Liver (tissue), 9 donors: Measurements from ENCODE around the gene RICTOR. TPM values are rescaled to one million over a fixed set of nuclear protein-coding genes. Genes with fewer than 3 reads are reported as not detected.

Source experiments
- DNase-seq: peaks from one replicate; pipeline ENCODE4 v3.0.0-alpha.2; 2017; ENCODE audit warnings: low spot score
- H3K27ac ChIP-seq, 2 donors: one replicate each; pipeline ENCODE4 v1.7.0; 2013; ENCODE audit warnings: inconsistent platforms in 2 of 2, low read length in 2 of 2, control low read depth in 1 of 2, low read depth in 1 of 2, mild to moderate bottlenecking in 1 of 2
- H3K27me3 ChIP-seq, 4 donors: one replicate each; pipeline versions ENCODE4 v1.6.1 to v1.7.0; 2013; ENCODE audit warnings: low read length in 3 of 4, inconsistent platforms in 1 of 4, mild to moderate bottlenecking in 1 of 4, moderate library complexity in 1 of 4; ENCODE audit not compliant: control insufficient read depth in 4 of 4, insufficient read depth in 4 of 4
- H3K36me3 ChIP-seq, 4 donors: one replicate each; pipeline versions ENCODE4 v1.6.1 to v1.7.0; 2013; ENCODE audit warnings: low read length in 3 of 4, mild to moderate bottlenecking in 3 of 4, low read depth in 1 of 4, moderate library complexity in 1 of 4; ENCODE audit not compliant: control insufficient read depth in 4 of 4, insufficient read depth in 3 of 4
- H3K4me1 ChIP-seq, 4 donors: one replicate each; pipeline versions ENCODE4 v1.6.1 to v1.7.0; 2013; ENCODE audit warnings: low read length in 3 of 4, mild to moderate bottlenecking in 3 of 4, moderate library complexity in 1 of 4; ENCODE audit not compliant: control insufficient read depth in 4 of 4, insufficient read depth in 4 of 4
- H3K4me3 ChIP-seq, 3 donors: one replicate each; pipeline versions ENCODE4 v1.6.1 to v1.7.0; 2013; ENCODE audit warnings: low read length in 3 of 3, control low read depth in 1 of 3, low read depth in 1 of 3, mild to moderate bottlenecking in 1 of 3
- H3K9ac ChIP-seq, 2 donors: one replicate each; pipeline ENCODE4 v1.7.0; 2013; ENCODE audit warnings: low read length in 2 of 2, mild to moderate bottlenecking in 2 of 2, moderate library complexity in 2 of 2, control low read depth in 1 of 2, low read depth in 1 of 2
- H3K9me3 ChIP-seq, 4 donors: one replicate each; pipeline versions ENCODE4 v1.6.1 to v1.7.0; 2013; ENCODE audit warnings: low read length in 3 of 4; ENCODE audit not compliant: control insufficient read depth in 4 of 4
- ATF3 ChIP-seq: IDR thresholded peaks from 2 replicates; pipeline ENCODE4 v1.6.1; 2016; ENCODE audit warnings: antibody characterized with exemption
- EGR1 ChIP-seq, 2 donors: IDR thresholded peaks; 2 replicates each; pipeline ENCODE4 v1.6.1; 2016 to 2018; ENCODE audit warnings: antibody characterized with exemption in 2 of 2, low read depth in 2 of 2
- FOXA1 ChIP-seq: IDR thresholded peaks from 2 replicates; pipeline ENCODE4 v1.6.1; 2016; ENCODE audit warnings: antibody characterized with exemption
- FOXA2 ChIP-seq: IDR thresholded peaks from 2 replicates; pipeline ENCODE4 v1.6.1; 2016; ENCODE audit warnings: antibody characterized with exemption
- GABPA ChIP-seq, 2 donors: IDR thresholded peaks in 1 of 2; conservative IDR thresholded peaks in 1 of 2; 2 replicates each; pipeline ENCODE4 v1.6.1; 2016; ENCODE audit warnings: antibody characterized with exemption in 2 of 2, mild to moderate bottlenecking in 1 of 2, moderate library complexity in 1 of 2
- HNF4A ChIP-seq, 2 donors: conservative IDR thresholded peaks; 2 replicates each; pipeline ENCODE4 v1.6.1; 2016; ENCODE audit warnings: antibody characterized with exemption in 2 of 2, mild to moderate bottlenecking in 2 of 2
- HNF4G ChIP-seq: IDR thresholded peaks from 2 replicates; pipeline ENCODE4 v1.6.1; 2016; ENCODE audit warnings: antibody characterized with exemption
- JUND ChIP-seq, 2 donors: IDR thresholded peaks; 2 replicates each; pipeline ENCODE4 v1.6.1; 2016; ENCODE audit warnings: antibody characterized with exemption in 2 of 2
- NR2F2 ChIP-seq: IDR thresholded peaks from 2 replicates; pipeline ENCODE4 v1.6.1; 2016; ENCODE audit warnings: antibody characterized with exemption
- RAD21 ChIP-seq, 2 donors: IDR thresholded peaks; 2 replicates each; pipeline ENCODE4 v1.6.1; 2016; ENCODE audit warnings: antibody characterized with exemption in 2 of 2, mild to moderate bottlenecking in 2 of 2
- REST ChIP-seq: IDR thresholded peaks from 2 replicates; pipeline ENCODE4 v1.6.1; 2016; ENCODE audit warnings: antibody characterized with exemption, mild to moderate bottlenecking
- SP1 ChIP-seq: IDR thresholded peaks from 2 replicates; pipeline ENCODE4 v1.6.1; 2018; ENCODE audit warnings: antibody characterized with exemption, mild to moderate bottlenecking
- WGBS: extraction: QIAGEN DNeasy Blood & Tissue Kit; methylation state at CpG from one replicate; pipeline ENCODE4 v1.1.7; 2013; 5-methylcytosine and 5-hydroxymethylcytosine counted together
- polyA plus RNA-seq, 2 donors: library from polyadenylated mRNA; stranded (reverse) in 1 of 2; unstranded in 1 of 2; fragments of 200-250 nt in 1 of 2; fragments of >200 nt in 1 of 2; fragmentation: Nextera tagmentation in 1 of 2; extraction: Ambion mirVana in 1 of 2; gene quantifications; one replicate each; pipeline versions ENCODE4 v1.2.1 to v1.2.3, GENCODE V29; 2013 to 2015
- total RNA-seq, 2 donors: library from RNA; depleted of rRNA; stranded (reverse); fragments of >200 nt; gene quantifications; one replicate each; pipeline ENCODE4 v1.2.3, GENCODE V29; 2014
- TF ChIP-seq, protein P1 (sequence below): fragments of 150-350 bp; IDR thresholded peaks from 2 replicates; pipeline ENCODE4 v1.5.1; 2017; ENCODE audit warnings: improper control_type of control experiment, low read depth, low read length; ENCODE audit not compliant: missing input control
- donor health status: healthy.
- donor health status: healthy.
- donor health status: healthy.
- donor health status: healthy.
- donor health status: healthy.

The RICTOR gene
- total and polyA plus RNA-seq, 4 donors, result 2.1 to 24.0 (median 15.0) TPM

GRCh38 chr5:38936269-38936668 is 137.9 kb downstream of the RICTOR start:
- H3K9me3 ChIP-seq, result no peaks in the 10 kb centered on the region
- no peak overlapping the region for H3K27ac ChIP-seq
- H3K27me3 ChIP-seq, result no peaks in the 10 kb centered on the region
- WGBS, result 97% methylated on average over 6 of the region's 6 CpGs
- H3K4me1 ChIP-seq, result no peaks in the 10 kb centered on the region
- DNase-seq, result no peak
- no peak for TF ChIP-seq RAD21 (IDR thresholded peaks at IDR 0.05)
- TF ChIP-seq HNF4G, result no peak
- no peak for TF ChIP-seq SP1
- no peak for TF ChIP-seq HNF4A (conservative IDR thresholded peaks at IDR 0.05)
- no peak for TF ChIP-seq FOXA1
- TF ChIP-seq NR2F2, result no peak
- TF ChIP-seq, protein P1, sequence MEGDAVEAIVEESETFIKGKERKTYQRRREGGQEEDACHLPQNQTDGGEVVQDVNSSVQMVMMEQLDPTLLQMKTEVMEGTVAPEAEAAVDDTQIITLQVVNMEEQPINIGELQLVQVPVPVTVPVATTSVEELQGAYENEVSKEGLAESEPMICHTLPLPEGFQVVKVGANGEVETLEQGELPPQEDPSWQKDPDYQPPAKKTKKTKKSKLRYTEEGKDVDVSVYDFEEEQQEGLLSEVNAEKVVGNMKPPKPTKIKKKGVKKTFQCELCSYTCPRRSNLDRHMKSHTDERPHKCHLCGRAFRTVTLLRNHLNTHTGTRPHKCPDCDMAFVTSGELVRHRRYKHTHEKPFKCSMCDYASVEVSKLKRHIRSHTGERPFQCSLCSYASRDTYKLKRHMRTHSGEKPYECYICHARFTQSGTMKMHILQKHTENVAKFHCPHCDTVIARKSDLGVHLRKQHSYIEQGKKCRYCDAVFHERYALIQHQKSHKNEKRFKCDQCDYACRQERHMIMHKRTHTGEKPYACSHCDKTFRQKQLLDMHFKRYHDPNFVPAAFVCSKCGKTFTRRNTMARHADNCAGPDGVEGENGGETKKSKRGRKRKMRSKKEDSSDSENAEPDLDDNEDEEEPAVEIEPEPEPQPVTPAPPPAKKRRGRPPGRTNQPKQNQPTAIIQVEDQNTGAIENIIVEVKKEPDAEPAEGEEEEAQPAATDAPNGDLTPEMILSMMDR, result no peak
- TF ChIP-seq JUND (IDR thresholded peaks at IDR 0.05), result no peak
- no peak for TF ChIP-seq GABPA (IDR thresholded peaks at IDR 0.05 in 1 of 2, conservative IDR thresholded peaks at IDR 0.05 in 1 of 2)
- peaks cover 7 to 30% (median 12%) of the 10 kb centered on the region in 4 donors for H3K36me3 ChIP-seq
- H3K4me3 ChIP-seq, result no peak overlapping the region
- no peak overlapping the region for H3K9ac ChIP-seq

GRCh38 chr5:38935437-38935836 is 138.8 kb downstream of the RICTOR start:
- Histone ChIP-seq H3K27me3 (no peaks in the 10 kb centered on the region), H3K9ac (no peak overlapping the region), H3K9me3 (no peaks in the 10 kb centered on the region), H3K4me3 (no peak overlapping the region), H3K4me1 (no peaks in the 10 kb centered on the region), H3K27ac (no peak overlapping the region), H3K36me3 (peaks cover 7 to 22% (median 13%) of the 10 kb centered on the region in 4 donors)
- DNase-seq, result no peak
- no peak for TF ChIP-seq REST
- no peak for TF ChIP-seq RAD21 (IDR thresholded peaks at IDR 0.05)
- no peak for TF ChIP-seq HNF4G
- TF ChIP-seq JUND (IDR thresholded peaks at IDR 0.05), result no peak
- no peak for TF ChIP-seq ATF3
- TF ChIP-seq NR2F2, result no peak
- no peak for TF ChIP-seq EGR1 (IDR thresholded peaks at IDR 0.05; ENCODE audit: low read depth in 2 of 2)
- TF ChIP-seq FOXA2, result no peak
- TF ChIP-seq SP1, result no peak
- 51% methylated on average over 1 of the region's 1 CpG for WGBS
